Retinal pigment epithelial cell (primary cell): ENCODE results near the gene GLCE.

Experiments used
- DNase-seq: peaks from one replicate; pipeline ENCODE4 v3.0.0-alpha.2; 2010; ENCODE audit warnings: low read depth
- H3K4me3 ChIP-seq: 2 replicates; pipeline ENCODE4 v1.5.1; 2011; ENCODE audit warnings: mild to moderate bottlenecking, low read length, control low read depth, moderate library complexity
- TF ChIP-seq, protein P1 (sequence below): conservative IDR thresholded peaks from 2 replicates; pipeline ENCODE4 v1.5.1; 2011; ENCODE audit warnings: low read depth, low read length, control low read depth, inconsistent platforms

Gene GLCE

DNA sequence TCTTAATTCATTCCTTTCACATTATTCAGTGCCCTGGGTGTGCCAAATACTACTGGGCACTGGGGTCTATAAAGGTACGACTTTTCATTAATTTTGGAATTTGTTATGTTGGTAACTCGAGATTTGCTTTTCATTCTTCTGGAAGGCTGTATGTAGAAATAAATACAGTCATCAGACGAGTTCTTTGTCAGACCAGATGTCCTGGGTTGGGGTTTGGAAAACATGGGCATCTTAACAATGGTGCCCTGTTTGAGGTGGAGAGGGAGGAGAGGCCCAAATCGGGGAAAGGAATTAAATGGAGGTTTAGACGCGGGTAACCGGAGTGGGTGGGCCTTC lies 662 bp upstream of the GLCE start:
- no peak for DNase-seq
- TF ChIP-seq, protein P1, sequence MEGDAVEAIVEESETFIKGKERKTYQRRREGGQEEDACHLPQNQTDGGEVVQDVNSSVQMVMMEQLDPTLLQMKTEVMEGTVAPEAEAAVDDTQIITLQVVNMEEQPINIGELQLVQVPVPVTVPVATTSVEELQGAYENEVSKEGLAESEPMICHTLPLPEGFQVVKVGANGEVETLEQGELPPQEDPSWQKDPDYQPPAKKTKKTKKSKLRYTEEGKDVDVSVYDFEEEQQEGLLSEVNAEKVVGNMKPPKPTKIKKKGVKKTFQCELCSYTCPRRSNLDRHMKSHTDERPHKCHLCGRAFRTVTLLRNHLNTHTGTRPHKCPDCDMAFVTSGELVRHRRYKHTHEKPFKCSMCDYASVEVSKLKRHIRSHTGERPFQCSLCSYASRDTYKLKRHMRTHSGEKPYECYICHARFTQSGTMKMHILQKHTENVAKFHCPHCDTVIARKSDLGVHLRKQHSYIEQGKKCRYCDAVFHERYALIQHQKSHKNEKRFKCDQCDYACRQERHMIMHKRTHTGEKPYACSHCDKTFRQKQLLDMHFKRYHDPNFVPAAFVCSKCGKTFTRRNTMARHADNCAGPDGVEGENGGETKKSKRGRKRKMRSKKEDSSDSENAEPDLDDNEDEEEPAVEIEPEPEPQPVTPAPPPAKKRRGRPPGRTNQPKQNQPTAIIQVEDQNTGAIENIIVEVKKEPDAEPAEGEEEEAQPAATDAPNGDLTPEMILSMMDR, result no peak
- H3K4me3 ChIP-seq, result peak overlapping the region; percentile 82

- DNase-seq, result no peak
- TF ChIP-seq, protein P1, result peak; percentile 34
- peak overlapping the region; percentile 82 for H3K4me3 ChIP-seq
Observed at GRCh38 chr15:69161079-69161877, 843 bp downstream of the GLCE start.

GRCh38 chr15:69161878-69162213 lies 1.4 kb downstream of the GLCE start:
- H3K4me3 ChIP-seq, result peak overlapping the region; percentile 82
- DNase-seq, result no peak
- TF ChIP-seq, protein P1, result no peak

DNA sequence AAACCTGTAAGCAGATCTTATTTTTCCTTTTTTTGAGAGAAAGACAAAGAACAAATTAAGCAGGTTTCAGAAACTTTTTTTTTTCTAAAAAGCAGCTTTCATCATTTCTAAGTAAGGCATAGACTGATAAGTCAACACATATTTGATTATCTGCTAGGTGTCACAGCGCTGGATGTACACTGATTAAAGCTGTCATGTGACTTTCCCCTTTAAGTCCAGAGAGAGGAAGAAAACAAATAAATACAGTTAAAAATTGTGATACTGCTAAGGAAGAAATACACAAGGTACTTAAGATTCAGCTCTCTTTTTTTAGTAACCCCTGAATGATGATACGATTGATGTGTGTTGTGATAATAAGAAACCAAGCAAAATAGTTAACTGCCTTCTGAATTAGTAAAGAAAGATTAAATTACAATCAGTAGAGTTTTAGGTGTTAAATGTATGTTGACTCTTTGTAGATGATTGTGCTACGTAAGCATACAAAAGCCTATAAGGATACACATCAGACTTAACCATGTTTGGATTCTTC lies 2.8 kb downstream of the GLCE start:
- no peak overlapping the region for H3K4me3 ChIP-seq
- no peak for DNase-seq
- TF ChIP-seq, protein P1, result no peak

- TF ChIP-seq, protein P1, result no peak
- DNase-seq, result no peak
- H3K4me3 ChIP-seq, result no peak overlapping the region
Observed at GRCh38 chr15:69164807-69165636, 4.6 kb downstream of the GLCE start.

- TF ChIP-seq, protein P1, result no peak
- H3K4me3 ChIP-seq, result no peak overlapping the region
- no peak for DNase-seq
Observed at GRCh38 chr15:69165637-69166025, 5.2 kb downstream of the GLCE start.
